ENCODE measurements around the gene NT5C1A.

- TF ChIP-seq FOXA1 (IDR thresholded peaks at IDR 0.05), result no peak
- no peak for TF ChIP-seq FOXM1 (IDR thresholded peaks at IDR 0.05; ENCODE audit: borderline replicate concordance)
- TF ChIP-seq, protein P1, sequence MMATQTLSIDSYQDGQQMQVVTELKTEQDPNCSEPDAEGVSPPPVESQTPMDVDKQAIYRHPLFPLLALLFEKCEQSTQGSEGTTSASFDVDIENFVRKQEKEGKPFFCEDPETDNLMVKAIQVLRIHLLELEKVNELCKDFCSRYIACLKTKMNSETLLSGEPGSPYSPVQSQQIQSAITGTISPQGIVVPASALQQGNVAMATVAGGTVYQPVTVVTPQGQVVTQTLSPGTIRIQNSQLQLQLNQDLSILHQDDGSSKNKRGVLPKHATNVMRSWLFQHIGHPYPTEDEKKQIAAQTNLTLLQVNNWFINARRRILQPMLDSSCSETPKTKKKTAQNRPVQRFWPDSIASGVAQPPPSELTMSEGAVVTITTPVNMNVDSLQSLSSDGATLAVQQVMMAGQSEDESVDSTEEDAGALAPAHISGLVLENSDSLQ (IDR thresholded peaks at IDR 0.05), result no peak
- no peak for TF ChIP-seq SP1 (IDR thresholded peaks at IDR 0.05)
- no peak for TF ChIP-seq ZNF384 (IDR thresholded peaks at IDR 0.05)
- no peak for TF ChIP-seq NFRKB (IDR thresholded peaks at IDR 0.05)
- TF ChIP-seq BHLHE40 (IDR thresholded peaks at IDR 0.05; ENCODE audit: borderline replicate concordance), result no peak
- no peak for TF ChIP-seq HDGF (IDR thresholded peaks at IDR 0.05; ENCODE audit: borderline replicate concordance)
Measured at GRCh38 chr1:39635205-39635870, 36.6 kb downstream of the NT5C1A start.
